Activated CD4-positive, alpha-beta T cell treated with anti-CD3 and anti-CD28 coated beads for 36 hours (primary cell): ENCODE data around the gene PXDC1. TPM values are rescaled to one million over a fixed set of nuclear protein-coding genes. Genes with fewer than 3 reads are reported as not detected.

Source experiments
- ATAC-seq: fragments of 200-7000 bp; cut with Tn5 transposase; one replicate; pipeline ENCODE4 v1.10.0; 2021; ENCODE audit warnings: mild to moderate bottlenecking, moderate library complexity
- CTCF ChIA-PET: fragments of 350-600 bp; sonication (Branson Sonifier 250); formaldehyde crosslinking; loops from one replicate; lab custom pipeline; 2021; ENCODE audit warnings: antibody characterized with exemption; lab: Charles Lee
- POLR2A ChIA-PET: fragments of 350-600 bp; sonication (Branson Sonifier 250); formaldehyde crosslinking; loops from one replicate; lab custom pipeline; 2021; ENCODE audit warnings: antibody characterized with exemption, inconsistent platforms; lab: Charles Lee
- DNase-seq: peaks from one replicate; pipeline ENCODE4 v3.0.0-alpha.2; 2020
- H3K27ac Mint-ChIP-seq: one replicate; pipeline ENCODE4 v1.8.0; 2021; ENCODE audit warnings: mixed read lengths
- H3K27me3 Mint-ChIP-seq: one replicate; pipeline ENCODE4 v1.8.0; 2021; ENCODE audit warnings: mixed read lengths
- H3K36me3 Mint-ChIP-seq: one replicate; pipeline ENCODE4 v1.8.0; 2021; ENCODE audit warnings: low read depth, mixed read lengths
- H3K4me1 Mint-ChIP-seq: one replicate; pipeline ENCODE4 v1.8.0; 2021; ENCODE audit warnings: mixed read lengths
- H3K4me3 Mint-ChIP-seq: one replicate; pipeline ENCODE4 v1.8.0; 2021; ENCODE audit warnings: mild to moderate bottlenecking, moderate library complexity, mixed read lengths
- H3K9me3 Mint-ChIP-seq: one replicate; pipeline ENCODE4 v1.8.0; 2021; ENCODE audit warnings: low read depth, mixed read lengths
- intact Hi-C, 2 experiments: fragments of 100-400 bp; cut with DNase I in 1 of 2; cut with micrococcal nuclease in 1 of 2; formaldehyde crosslinking; loops; one replicate each; pipeline versions ENCODE4 v1.14.2 to v1.15.1; 2022 to 2024; cut with DNase I, micrococcal nuclease
- total RNA-seq, 2 experiments: library from RNA; stranded (reverse); gene quantifications; one replicate each; pipeline ENCODE4 v1.2.3, GENCODE V29; 2021

PXDC1 gene
- total RNA-seq, 2 experiments from 2014 or later = 1.6 to 2.4 TPM

DNA sequence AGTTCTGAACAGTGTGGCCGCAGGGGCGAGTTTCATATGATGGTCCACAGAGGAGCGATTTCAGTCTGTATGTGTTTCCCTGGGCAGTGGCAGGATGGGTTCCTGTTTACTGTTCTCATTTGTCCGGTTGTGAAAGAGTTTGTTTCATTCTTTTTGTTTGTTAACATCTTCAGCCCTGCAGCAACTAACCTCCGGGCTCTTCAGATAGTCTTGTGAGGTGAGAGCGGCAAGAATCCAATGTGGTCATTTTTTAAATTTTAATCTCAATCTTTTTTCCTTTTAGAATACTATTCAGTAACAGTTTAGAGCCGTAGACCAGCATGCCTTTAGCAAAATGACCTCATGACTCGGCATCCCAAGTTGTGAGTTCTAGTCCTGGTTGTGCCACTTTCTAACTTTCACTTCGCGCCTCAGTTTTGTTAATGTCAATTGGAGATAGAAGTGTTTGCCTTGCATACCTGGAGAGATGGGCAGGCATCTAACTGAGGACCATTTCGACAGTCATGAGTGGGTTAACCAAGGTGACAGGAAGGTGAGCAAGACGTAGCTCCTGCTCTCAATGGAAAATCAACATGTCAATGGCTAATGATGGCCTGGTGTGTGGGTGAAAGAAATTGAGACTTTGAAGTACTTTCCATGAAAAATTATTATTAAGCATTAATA, 38.5 kb upstream of the PXDC1 start:
- Mint-ChIP-seq H3K36me3 (no peaks in the 10 kb centered on the region), H3K4me1 (no peaks in the 10 kb centered on the region), H3K27ac (no peak overlapping the region), H3K4me3 (no peak overlapping the region), H3K9me3 (no peaks in the 10 kb centered on the region), H3K27me3 (no peaks in the 10 kb centered on the region)
- DNase-seq (no peak), ATAC-seq (no peak)
- ChIA-PET CTCF (interaction anchor here (0.7 kb wide), 1 partner anchor 38 kb away, joined by 4 read pairs; no protein-coding TSS in a partner anchor), POLR2A (no interaction called here)
- intact Hi-C loops = no loop called here

DNA sequence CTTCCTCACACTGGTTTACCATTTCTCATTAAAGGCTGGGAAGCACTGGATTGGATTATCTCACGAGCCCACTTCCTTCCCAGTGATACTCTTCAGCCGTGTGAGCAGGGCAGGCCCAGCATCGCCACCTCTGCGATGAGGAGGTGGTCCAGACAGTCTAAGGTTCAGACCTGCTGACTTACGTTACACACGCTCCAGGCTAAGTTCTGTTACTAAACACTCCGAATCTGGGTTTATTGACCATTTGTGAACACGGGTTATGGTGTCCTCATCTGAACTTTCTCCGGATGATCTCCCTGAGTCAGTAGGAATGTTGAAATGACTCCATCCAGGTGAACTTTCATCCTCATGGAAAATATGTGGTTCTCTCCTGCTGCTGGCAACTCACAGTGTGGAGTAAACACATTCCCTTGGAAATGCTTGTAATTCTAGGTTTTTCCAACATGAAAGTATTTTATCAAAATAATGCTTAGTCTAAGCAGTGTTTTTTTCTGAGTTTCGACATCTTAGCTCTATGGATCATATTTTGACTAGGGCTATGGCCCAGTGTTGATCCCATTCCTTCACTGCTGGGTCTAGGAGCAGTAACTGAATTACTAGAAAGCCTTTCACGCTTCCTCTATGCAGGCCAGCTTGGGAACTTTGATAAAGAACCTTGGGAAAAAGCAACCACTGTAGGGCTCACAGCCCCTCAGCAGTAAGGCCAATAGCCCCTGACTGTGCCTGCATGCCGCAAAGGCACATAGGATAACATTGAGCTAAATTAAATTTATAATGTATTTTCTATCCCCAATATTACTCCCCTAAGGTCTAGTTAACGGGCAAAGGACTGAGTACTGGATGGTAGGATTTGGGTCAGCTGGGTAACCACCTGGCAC, 37.7 kb upstream of the PXDC1 start:
- Mint-ChIP-seq H3K27ac (no peak overlapping the region), H3K36me3 (no peaks in the 10 kb centered on the region), H3K27me3 (no peaks in the 10 kb centered on the region), H3K9me3 (no peaks in the 10 kb centered on the region), H3K4me3 (no peak overlapping the region), H3K4me1 (no peaks in the 10 kb centered on the region)
- intact Hi-C loops = no loop called here
- ChIA-PET POLR2A (no interaction called here), CTCF (no interaction called here)
- DNase-seq (no peak), ATAC-seq (no peak)

GRCh38 chr6:3788408-3789017, 37.0 kb upstream of the PXDC1 start:
- intact Hi-C loops = no loop called here

DNA sequence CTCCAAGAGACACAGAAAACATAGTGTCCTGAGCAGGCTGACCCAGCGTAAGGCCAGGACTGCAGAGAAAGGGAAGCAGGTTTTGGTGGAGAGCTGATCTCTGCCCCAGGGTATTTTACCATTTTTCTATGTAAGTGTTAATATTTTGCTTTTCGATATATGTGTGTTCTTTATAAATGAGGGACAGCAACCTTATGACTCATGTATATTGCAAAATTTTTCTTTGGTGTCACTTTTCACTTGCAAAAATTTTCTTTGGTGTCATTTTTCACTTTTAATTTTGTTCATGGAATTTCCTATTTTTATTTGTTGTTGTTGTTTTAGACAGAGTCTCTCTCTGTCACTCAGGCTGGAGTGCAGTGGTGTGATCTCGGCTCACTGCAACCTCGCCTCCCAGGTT, 34.6 kb upstream of the PXDC1 start:
- no peaks in the 10 kb centered on the region for H3K27me3 Mint-ChIP-seq
- H3K9me3 Mint-ChIP-seq = no peaks in the 10 kb centered on the region
- CTCF ChIA-PET = no interaction called here
- ATAC-seq (no peak), DNase-seq (no peak)
- no peak overlapping the region for H3K27ac Mint-ChIP-seq
- H3K4me1 Mint-ChIP-seq = no peaks in the 10 kb centered on the region
- intact Hi-C loops = no loop called here
- H3K36me3 Mint-ChIP-seq = no peaks in the 10 kb centered on the region
- POLR2A ChIA-PET = no interaction called here
- H3K4me3 Mint-ChIP-seq = no peak overlapping the region

More at GRCh38 chr6:3788408-3789017, 37.0 kb upstream of the PXDC1 start:
- POLR2A ChIA-PET = no interaction called here
- DNase-seq (no peak), ATAC-seq (no peak)
- H3K4me1 Mint-ChIP-seq = no peaks in the 10 kb centered on the region
- H3K27ac Mint-ChIP-seq = no peak overlapping the region
- no peaks in the 10 kb centered on the region for H3K9me3 Mint-ChIP-seq
- H3K36me3 Mint-ChIP-seq = no peaks in the 10 kb centered on the region
- no peak overlapping the region for H3K4me3 Mint-ChIP-seq
- CTCF ChIA-PET = interaction anchor here (1.3 kb wide), 1 partner anchor 131 kb away, joined by 5 read pairs; no protein-coding TSS in a partner anchor
- H3K27me3 Mint-ChIP-seq = no peaks in the 10 kb centered on the region

- H3K9me3 Mint-ChIP-seq = no peaks in the 10 kb centered on the region
- CTCF ChIA-PET = no interaction called here
- intact Hi-C loops = no loop called here
- POLR2A ChIA-PET = no interaction called here
- H3K27me3 Mint-ChIP-seq = no peaks in the 10 kb centered on the region
- no peak for DNase-seq
- no peak overlapping the region for H3K4me3 Mint-ChIP-seq
- no peaks in the 10 kb centered on the region for H3K36me3 Mint-ChIP-seq
- H3K27ac Mint-ChIP-seq = no peak overlapping the region
- no peak for ATAC-seq
- no peaks in the 10 kb centered on the region for H3K4me1 Mint-ChIP-seq
Measured at GRCh38 chr6:3785745-3786098, 34.2 kb upstream of the PXDC1 start.

- Mint-ChIP-seq H3K27ac (no peak overlapping the region), H3K9me3 (no peaks in the 10 kb centered on the region), H3K27me3 (no peaks in the 10 kb centered on the region), H3K36me3 (no peaks in the 10 kb centered on the region), H3K4me1 (no peaks in the 10 kb centered on the region), H3K4me3 (no peak overlapping the region)
- intact Hi-C loops = no loop called here
- ATAC-seq = no peak
- no peak for DNase-seq
- ChIA-PET POLR2A (no interaction called here), CTCF (interaction anchor here (0.6 kb wide), 1 partner anchor 1041 kb away, joined by 3 read pairs; no protein-coding TSS in a partner anchor)
Measured at GRCh38 chr6:3784885-3785744, 33.6 kb upstream of the PXDC1 start.

- Mint-ChIP-seq H3K4me1 (no peaks in the 10 kb centered on the region), H3K27ac (no peak overlapping the region), H3K27me3 (no peaks in the 10 kb centered on the region), H3K4me3 (no peak overlapping the region), H3K36me3 (no peaks in the 10 kb centered on the region), H3K9me3 (no peaks in the 10 kb centered on the region)
- DNase-seq (no peak), ATAC-seq (no peak)
- POLR2A ChIA-PET = no interaction called here
- CTCF ChIA-PET = interaction anchor here (0.6 kb wide), 1 partner anchor 1042 kb away, joined by 3 read pairs; no protein-coding TSS in a partner anchor
- intact Hi-C loops = no loop called here
Measured at GRCh38 chr6:3784423-3784822, 32.9 kb upstream of the PXDC1 start.

- Mint-ChIP-seq H3K4me1 (no peaks in the 10 kb centered on the region), H3K4me3 (no peak overlapping the region), H3K36me3 (no peaks in the 10 kb centered on the region), H3K27me3 (no peaks in the 10 kb centered on the region), H3K27ac (no peak overlapping the region), H3K9me3 (no peaks in the 10 kb centered on the region)
- ChIA-PET CTCF (interaction anchor here (1.6 kb wide), 1 partner anchor 15 kb away, joined by 7 read pairs; no protein-coding TSS in a partner anchor), POLR2A (no interaction called here)
- DNase-seq (no peak), ATAC-seq (no peak)
- intact Hi-C loops = no loop called here
Measured at GRCh38 chr6:3782876-3783832, 31.6 kb upstream of the PXDC1 start.

DNA sequence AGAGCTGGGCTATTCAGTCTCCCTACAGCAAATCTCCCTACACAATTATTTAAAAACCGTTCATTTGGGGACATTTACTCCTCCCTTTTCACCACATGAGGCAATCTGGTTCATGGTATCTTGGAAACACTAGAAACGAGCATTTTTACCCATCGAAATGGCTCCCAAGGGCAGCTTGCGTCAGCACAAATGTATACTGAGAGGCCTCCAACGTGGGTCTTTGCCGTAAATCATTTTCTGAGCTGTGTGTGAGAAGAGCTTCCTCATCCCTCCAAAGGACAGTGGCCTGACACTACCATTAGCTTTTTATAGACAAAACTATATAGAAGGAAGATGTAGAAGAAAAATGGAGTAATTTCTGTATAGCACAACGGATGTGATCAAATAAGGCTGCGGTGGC, 30.0 kb upstream of the PXDC1 start:
- no peaks in the 10 kb centered on the region for H3K4me1 Mint-ChIP-seq
- H3K9me3 Mint-ChIP-seq = no peaks in the 10 kb centered on the region
- H3K36me3 Mint-ChIP-seq = no peaks in the 10 kb centered on the region
- no peak overlapping the region for H3K4me3 Mint-ChIP-seq
- H3K27ac Mint-ChIP-seq = no peak overlapping the region
- peaks cover 6% of the 10 kb centered on the region for H3K27me3 Mint-ChIP-seq
- ATAC-seq = no peak
- CTCF ChIA-PET = interaction anchor here (1.2 kb wide), 1 partner anchor 197 kb away, joined by 3 read pairs; no protein-coding TSS in a partner anchor
- intact Hi-C loops = no loop called here
- DNase-seq = no peak
- POLR2A ChIA-PET = no interaction called here

GRCh38 chr6:3779574-3779849, 28.0 kb upstream of the PXDC1 start:
- H3K27ac Mint-ChIP-seq = no peak overlapping the region
- H3K36me3 Mint-ChIP-seq = no peaks in the 10 kb centered on the region
- CTCF ChIA-PET = interaction anchor here (1.1 kb wide), 1 partner anchor 199 kb away, joined by 3 read pairs; no protein-coding TSS in a partner anchor
- no peak overlapping the region for H3K4me3 Mint-ChIP-seq
- H3K27me3 Mint-ChIP-seq = peaks cover 6% of the 10 kb centered on the region
- H3K9me3 Mint-ChIP-seq = no peaks in the 10 kb centered on the region
- no peaks in the 10 kb centered on the region for H3K4me1 Mint-ChIP-seq
- POLR2A ChIA-PET = no interaction called here
- DNase-seq = no peak
- no peak for ATAC-seq
- intact Hi-C loops = no loop called here
